Left colon (tissue), 2 donors: ENCODE data around the gene LYPD6B. TPM values are rescaled to one million over a fixed set of nuclear protein-coding genes. Genes with fewer than 3 reads are reported as not detected.

Experiments
- ATAC-seq: fragments of 200-7000 bp; cut with Tn5 transposase; one replicate; pipeline ENCODE4 v1.9.1; 2020; ENCODE audit warnings: mild to moderate bottlenecking, moderate library complexity
- DNase-seq, 2 donors: peaks; one replicate each; pipeline ENCODE4 v3.0.0-alpha.2; 2020
- intact Hi-C, 2 donors: fragments of 100-400 bp; cut with DNase I in 1 of 2; cut with micrococcal nuclease in 1 of 2; formaldehyde crosslinking; loops; one replicate each; pipeline versions ENCODE4 v1.11.2 to v1.14.0; 2022; cut with DNase I, micrococcal nuclease
- total RNA-seq, 2 donors: library from RNA; stranded (reverse); fragmentation: NEBNext Ultra II Directional; extraction: Animal tissue kit (Norgen Biotek cat#: 25700); gene quantifications; one replicate each; pipeline ENCODE4 v1.2.1, GENCODE V29; 2021
- donor health status: DM: no; HTN: no; CAD: no.
- donor health status: DM: yes; HTN: yes; CAD: no.

Gene LYPD6B
- total RNA-seq, 2 donors from 2014 or later = 1.7 to 7.0 TPM

GRCh38 chr2:149034406-149034805 is 4.1 kb upstream of the LYPD6B start:
- no peak for DNase-seq
- intact Hi-C loops = no loop called here
- ATAC-seq = no peak

- intact Hi-C loops = no loop called here
- peak; percentile 13 for ATAC-seq
- DNase-seq = no peak
These were observed 1.8 kb upstream of the LYPD6B start for GRCh38 chr2:149036507-149037293.

GRCh38 chr2:149037851-149038250 is 648 bp upstream of the LYPD6B start:
- intact Hi-C loops = no loop called here
- ATAC-seq = peak; percentile 58
- DNase-seq = peak in 1 of 2 donors; percentile 32

GRCh38 chr2:149039213-149039724 is 770 bp downstream of the LYPD6B start:
- no peak for ATAC-seq
- intact Hi-C loops = no loop called here
- no peak for DNase-seq

GRCh38 chr2:149040451-149040850 is 2.0 kb downstream of the LYPD6B start:
- ATAC-seq (no peak), DNase-seq (peak in 1 of 2 donors; percentile 57)
- intact Hi-C loops = no loop called here

- intact Hi-C loops = no loop called here
- no peak for ATAC-seq
- DNase-seq = no peak
These were observed 3.0 kb downstream of the LYPD6B start for GRCh38 chr2:149041482-149041881.

GRCh38 chr2:149042881-149043280 is 4.4 kb downstream of the LYPD6B start:
- no peak for ATAC-seq
- intact Hi-C loops = no loop called here
- no peak for DNase-seq

GRCh38 chr2:149044500-149044899 is 6.0 kb downstream of the LYPD6B start:
- ATAC-seq (no peak), DNase-seq (no peak)
- intact Hi-C loops = no loop called here

GRCh38 chr2:149047118-149047517 is 8.6 kb downstream of the LYPD6B start:
- intact Hi-C loops = no loop called here
- no peak for ATAC-seq
- no peak for DNase-seq

GRCh38 chr2:149049142-149049541 is 10.6 kb downstream of the LYPD6B start:
- no peak for ATAC-seq
- intact Hi-C loops = no loop called here
- DNase-seq = no peak

- ATAC-seq = no peak
- DNase-seq = no peak
- intact Hi-C loops = no loop called here
These were observed 11.7 kb downstream of the LYPD6B start for GRCh38 chr2:149050188-149050587.

- DNase-seq = no peak
- intact Hi-C loops = no loop called here
These were observed 17.3 kb downstream of the LYPD6B start for GRCh38 chr2:149055751-149056150.

GRCh38 chr2:149056541-149057255 is 18.2 kb downstream of the LYPD6B start:
- no peak for DNase-seq
- ATAC-seq = no peak
- intact Hi-C loops = no loop called here

More at GRCh38 chr2:149055751-149056150, 17.3 kb downstream of the LYPD6B start:
- ATAC-seq = no peak

- ATAC-seq (peak; percentile 18), DNase-seq (no peak)
- intact Hi-C loops = no loop called here
These were observed 18.9 kb downstream of the LYPD6B start for GRCh38 chr2:149057401-149057800.

- ATAC-seq (no peak), DNase-seq (no peak)
- intact Hi-C loops = no loop called here
These were observed 20.4 kb downstream of the LYPD6B start for GRCh38 chr2:149058936-149059335.

- DNase-seq = no peak
- intact Hi-C loops = no loop called here
- no peak for ATAC-seq
These were observed 21.3 kb downstream of the LYPD6B start for GRCh38 chr2:149059822-149060221.

GRCh38 chr2:149061133-149061745 is 22.7 kb downstream of the LYPD6B start:
- ATAC-seq (no peak), DNase-seq (no peak)
- intact Hi-C loops = no loop called here

GRCh38 chr2:149062531-149062930 is 24.0 kb downstream of the LYPD6B start:
- intact Hi-C loops = no loop called here
- no peak for ATAC-seq
- DNase-seq = no peak

- intact Hi-C loops = no loop called here
- DNase-seq = no peak
- ATAC-seq = peak; percentile 70
These were observed 24.7 kb downstream of the LYPD6B start for GRCh38 chr2:149063177-149063576.

- peak; percentile 94 for ATAC-seq
- intact Hi-C loops = no loop called here
- peak; percentile 25 to 38 for DNase-seq
These were observed 25.9 kb downstream of the LYPD6B start for GRCh38 chr2:149064365-149064841.
